ENCODE results near the gene HBG2. TPM values are rescaled to one million over a fixed set of nuclear protein-coding genes. Genes with fewer than 3 reads are reported as not detected.

HBG2 gene
- total RNA-seq, 1 experiment from 2014 or later = not detected

- Histone ChIP-seq H3K4me2 (ENCODE audit: low read depth, low read length, poor library complexity, severe bottlenecking) (no peak overlapping the region), H3K9me3 (ENCODE audit: low read length) (no peaks in the 10 kb centered on the region), H3K36me3 (ENCODE audit: insufficient read depth, low read length) (no peaks in the 10 kb centered on the region), H3K9ac (ENCODE audit: low read length) (no peak overlapping the region), H3K27ac (ENCODE audit: low read length) (no peak overlapping the region), H4K20me1 (ENCODE audit: insufficient read depth, low read depth, low read length) (no peaks in the 10 kb centered on the region), H3K4me3 (ENCODE audit: low read length) (no peak overlapping the region), H3K79me2 (ENCODE audit: low read length) (no peaks in the 10 kb centered on the region), H2AFZ (ENCODE audit: low read length) (no peak overlapping the region), H3K4me1 (ENCODE audit: low read length) (0 out of 2 replicates have a peak, but pooled peaks cover 2% of the 10 kb centered on the region), H3K27me3 (ENCODE audit: low read length) (no peaks in the 10 kb centered on the region), H3K9me2 (replicated peaks; ENCODE audit: insufficient read depth, low read length) (no peaks in the 10 kb centered on the region)
- DNase-seq = no peak
These were observed 23.3 kb upstream of the HBG2 start for GRCh38 chr11:5277807-5278382.

- Histone ChIP-seq H3K9me2 (replicated peaks; ENCODE audit: insufficient read depth, low read length) (no peaks in the 10 kb centered on the region), H3K9me3 (ENCODE audit: low read length) (no peaks in the 10 kb centered on the region), H3K4me1 (ENCODE audit: low read length) (0 out of 2 replicates have a peak, but pooled peaks cover 2% of the 10 kb centered on the region), H3K79me2 (ENCODE audit: low read length) (no peaks in the 10 kb centered on the region), H3K9ac (ENCODE audit: low read length) (no peak overlapping the region), H3K4me2 (ENCODE audit: low read depth, low read length, poor library complexity, severe bottlenecking) (no peak overlapping the region), H3K27me3 (ENCODE audit: low read length) (no peaks in the 10 kb centered on the region), H3K36me3 (ENCODE audit: insufficient read depth, low read length) (no peaks in the 10 kb centered on the region), H2AFZ (ENCODE audit: low read length) (no peak overlapping the region), H4K20me1 (ENCODE audit: insufficient read depth, low read depth, low read length) (no peaks in the 10 kb centered on the region), H3K4me3 (ENCODE audit: low read length) (no peak overlapping the region), H3K27ac (ENCODE audit: low read length) (no peak overlapping the region)
- DNase-seq = no peak
These were observed 22.1 kb upstream of the HBG2 start for GRCh38 chr11:5276697-5277096.

GRCh38 chr11:5275369-5276110, 21.0 kb upstream of the HBG2 start:
- Histone ChIP-seq H3K79me2 (ENCODE audit: low read length) (no peaks in the 10 kb centered on the region), H3K27ac (ENCODE audit: low read length) (no peak overlapping the region)

GRCh38 chr11:5274395-5274794, 19.8 kb upstream of the HBG2 start:
- Histone ChIP-seq H3K27ac (ENCODE audit: low read length) (no peak overlapping the region), H3K4me3 (ENCODE audit: low read length) (no peak overlapping the region), H3K4me1 (ENCODE audit: low read length) (no peaks in the 10 kb centered on the region), H3K79me2 (ENCODE audit: low read length) (no peaks in the 10 kb centered on the region), H3K36me3 (ENCODE audit: insufficient read depth, low read length) (no peaks in the 10 kb centered on the region), H3K9ac (ENCODE audit: low read length) (no peak overlapping the region), H2AFZ (ENCODE audit: low read length) (no peak overlapping the region), H3K9me2 (replicated peaks; ENCODE audit: insufficient read depth, low read length) (no peaks in the 10 kb centered on the region), H3K9me3 (ENCODE audit: low read length) (no peaks in the 10 kb centered on the region), H4K20me1 (ENCODE audit: insufficient read depth, low read depth, low read length) (no peaks in the 10 kb centered on the region), H3K27me3 (ENCODE audit: low read length) (no peaks in the 10 kb centered on the region), H3K4me2 (ENCODE audit: low read depth, low read length, poor library complexity, severe bottlenecking) (no peak overlapping the region)
- DNase-seq = no peak

More at GRCh38 chr11:5275369-5276110, 21.0 kb upstream of the HBG2 start:
- Histone ChIP-seq H2AFZ (ENCODE audit: low read length) (no peak overlapping the region), H3K36me3 (ENCODE audit: insufficient read depth, low read length) (no peaks in the 10 kb centered on the region), H3K27me3 (ENCODE audit: low read length) (no peaks in the 10 kb centered on the region), H3K4me2 (ENCODE audit: low read depth, low read length, poor library complexity, severe bottlenecking) (no peak overlapping the region), H3K9ac (ENCODE audit: low read length) (no peak overlapping the region), H3K9me2 (replicated peaks; ENCODE audit: insufficient read depth, low read length) (no peaks in the 10 kb centered on the region), H4K20me1 (ENCODE audit: insufficient read depth, low read depth, low read length) (no peaks in the 10 kb centered on the region), H3K9me3 (ENCODE audit: low read length) (no peaks in the 10 kb centered on the region), H3K4me3 (ENCODE audit: low read length) (no peak overlapping the region), H3K4me1 (ENCODE audit: low read length) (0 out of 2 replicates have a peak, but pooled peaks cover under 1% of the 10 kb centered on the region)
- no peak for DNase-seq

- Histone ChIP-seq H3K27me3 (ENCODE audit: low read length) (no peaks in the 10 kb centered on the region), H3K79me2 (ENCODE audit: low read length) (no peaks in the 10 kb centered on the region), H3K36me3 (ENCODE audit: insufficient read depth, low read length) (no peaks in the 10 kb centered on the region), H3K4me2 (ENCODE audit: low read depth, low read length, poor library complexity, severe bottlenecking) (no peak overlapping the region), H3K4me1 (ENCODE audit: low read length) (no peaks in the 10 kb centered on the region), H2AFZ (ENCODE audit: low read length) (no peak overlapping the region), H3K9me3 (ENCODE audit: low read length) (no peaks in the 10 kb centered on the region), H3K9me2 (replicated peaks; ENCODE audit: insufficient read depth, low read length) (no peaks in the 10 kb centered on the region), H3K9ac (ENCODE audit: low read length) (no peak overlapping the region), H3K27ac (ENCODE audit: low read length) (no peak overlapping the region), H3K4me3 (ENCODE audit: low read length) (no peak overlapping the region), H4K20me1 (ENCODE audit: insufficient read depth, low read depth, low read length) (no peaks in the 10 kb centered on the region)
- no peak for DNase-seq
These were observed 17.9 kb upstream of the HBG2 start for GRCh38 chr11:5272395-5273017.

GRCh38 chr11:5269715-5270147, 15.2 kb upstream of the HBG2 start, which contains the start of gene HBE1:
Gene HBE1, minus strand, starts transcription at chr11:5269945. Its CDS starts 55 bp downstream, at chr11:5269890.
- Histone ChIP-seq H3K79me2 (ENCODE audit: low read length) (no peaks in the 10 kb centered on the region), H3K36me3 (ENCODE audit: insufficient read depth, low read length) (no peaks in the 10 kb centered on the region), H3K9ac (ENCODE audit: low read length) (no peak within 1 kb of the TSS), H2AFZ (ENCODE audit: low read length) (no peak within 1 kb of the TSS), H3K4me2 (ENCODE audit: low read depth, low read length, poor library complexity, severe bottlenecking) (no peak within 1 kb of the TSS), H3K4me3 (ENCODE audit: low read length) (no peak within 1 kb of the TSS), H3K4me1 (ENCODE audit: low read length) (no peaks in the 10 kb centered on the region), H4K20me1 (ENCODE audit: insufficient read depth, low read depth, low read length) (no peaks in the 10 kb centered on the region), H3K27me3 (ENCODE audit: low read length) (no peaks in the 10 kb centered on the region), H3K9me2 (replicated peaks; ENCODE audit: insufficient read depth, low read length) (no peaks in the 10 kb centered on the region), H3K9me3 (ENCODE audit: low read length) (no peaks in the 10 kb centered on the region), H3K27ac (ENCODE audit: low read length) (no peak within 1 kb of the TSS)
- no peak for DNase-seq

GRCh38 chr11:5267033-5267563, 12.5 kb upstream of the HBG2 start:
- H3K79me2 ChIP-seq (ENCODE audit: low read length) = no peaks in the 10 kb centered on the region
- no peak overlapping the region for H2AFZ ChIP-seq (ENCODE audit: low read length)
- no peaks in the 10 kb centered on the region for H4K20me1 ChIP-seq (ENCODE audit: insufficient read depth, low read depth, low read length)
- no peak overlapping the region for H3K27ac ChIP-seq (ENCODE audit: low read length)
- H3K4me2 ChIP-seq (ENCODE audit: low read depth, low read length, poor library complexity, severe bottlenecking) = no peak overlapping the region
- H3K27me3 ChIP-seq (ENCODE audit: low read length) = no peaks in the 10 kb centered on the region
- H3K4me1 ChIP-seq (ENCODE audit: low read length) = no peaks in the 10 kb centered on the region
- H3K9me3 ChIP-seq (ENCODE audit: low read length) = no peaks in the 10 kb centered on the region
- H3K9ac ChIP-seq (ENCODE audit: low read length) = no peak overlapping the region
- DNase-seq = no peak
- no peaks in the 10 kb centered on the region for H3K36me3 ChIP-seq (ENCODE audit: insufficient read depth, low read length)
- H3K9me2 ChIP-seq (replicated peaks; ENCODE audit: insufficient read depth, low read length) = no peaks in the 10 kb centered on the region
- H3K4me3 ChIP-seq (ENCODE audit: low read length) = no peak overlapping the region

GRCh38 chr11:5266609-5267008, 12.0 kb upstream of the HBG2 start:
- H3K36me3 ChIP-seq (ENCODE audit: insufficient read depth, low read length) = no peaks in the 10 kb centered on the region
- no peak overlapping the region for H2AFZ ChIP-seq (ENCODE audit: low read length)
- H3K4me2 ChIP-seq (ENCODE audit: low read depth, low read length, poor library complexity, severe bottlenecking) = no peak overlapping the region
- H3K9me2 ChIP-seq (replicated peaks; ENCODE audit: insufficient read depth, low read length) = no peaks in the 10 kb centered on the region
- no peaks in the 10 kb centered on the region for H3K9me3 ChIP-seq (ENCODE audit: low read length)
- no peaks in the 10 kb centered on the region for H3K79me2 ChIP-seq (ENCODE audit: low read length)
- H3K4me3 ChIP-seq (ENCODE audit: low read length) = no peak overlapping the region
- no peaks in the 10 kb centered on the region for H4K20me1 ChIP-seq (ENCODE audit: insufficient read depth, low read depth, low read length)
- DNase-seq = no peak
- no peaks in the 10 kb centered on the region for H3K4me1 ChIP-seq (ENCODE audit: low read length)
- no peak overlapping the region for H3K9ac ChIP-seq (ENCODE audit: low read length)
- no peak overlapping the region for H3K27ac ChIP-seq (ENCODE audit: low read length)
- no peaks in the 10 kb centered on the region for H3K27me3 ChIP-seq (ENCODE audit: low read length)

Measured in Karpas-422 (cell line).